OCI-LY1 (cell line): ENCODE results near the gene TRIP10.

Experiments
- H2AFZ ChIP-seq: fragments of 200-600 bp; sonication (generic), shearing (Covaris generic); 2 replicates; pipeline ENCODE4 v1.6.0; 2014; ENCODE audit warnings: antibody characterized with exemption, mild to moderate bottlenecking, low read length
- H3F3A ChIP-seq: fragments of 200-600 bp; sonication (generic), shearing (Covaris generic); 2 replicates; pipeline ENCODE4 v1.6.0; 2014; ENCODE audit warnings: mild to moderate bottlenecking, antibody characterized with exemption, low read length, moderate library complexity; ENCODE audit not compliant: insufficient read depth
- H3K27ac ChIP-seq: fragments of 200-600 bp; sonication (generic); 2 replicates; pipeline ENCODE4 v1.5.1; 2014; ENCODE audit warnings: low read length, mixed run types, mild to moderate bottlenecking, low read depth; ENCODE audit not compliant: poor library complexity, severe bottlenecking
- H3K27me3 ChIP-seq: fragments of 200-600 bp; sonication (generic); 2 replicates; pipeline ENCODE4 v1.6.0; 2014; ENCODE audit warnings: antibody characterized with exemption, mild to moderate bottlenecking, low read length, moderate library complexity; ENCODE audit not compliant: insufficient read depth
- H3K36me3 ChIP-seq: fragments of 200-600 bp; sonication (generic); 2 replicates; pipeline ENCODE4 v1.6.1; 2014; ENCODE audit warnings: mild to moderate bottlenecking, antibody characterized with exemption, low read length, moderate library complexity, mixed read lengths; ENCODE audit not compliant: insufficient read depth
- H3K4me1 ChIP-seq: fragments of 200-600 bp; sonication (generic); 2 replicates; pipeline ENCODE4 v1.5.1; 2014; ENCODE audit warnings: mild to moderate bottlenecking, low read length, moderate library complexity; ENCODE audit not compliant: insufficient read depth, severe bottlenecking
- H3K4me2 ChIP-seq: fragments of 200-600 bp; sonication (generic), shearing (Covaris generic); 2 replicates; pipeline ENCODE4 v1.6.1; 2014; ENCODE audit warnings: low read length
- H3K4me3 ChIP-seq: fragments of 200-600 bp; sonication (generic); 2 replicates; pipeline ENCODE4 v1.5.1; 2014; ENCODE audit warnings: low read length, low read depth, mild to moderate bottlenecking, mixed read lengths; ENCODE audit not compliant: poor library complexity, severe bottlenecking
- H3K79me2 ChIP-seq: fragments of 200-600 bp; shearing (Covaris generic); 2 replicates; pipeline ENCODE4 v1.6.1; 2016; ENCODE audit warnings: mixed run types, low read length, mixed read lengths; ENCODE audit not compliant: insufficient read depth
- H3K9ac ChIP-seq: fragments of 200-600 bp; sonication (generic), shearing (Covaris generic); 2 replicates; pipeline ENCODE4 v1.6.1; 2014; ENCODE audit warnings: mild to moderate bottlenecking, low read length, mixed read lengths
- H3K9me2 ChIP-seq: fragments of 200-600 bp; sonication (generic), shearing (Covaris generic); 2 replicates; pipeline ENCODE4 v1.6.1; 2014; ENCODE audit warnings: low read depth, mild to moderate bottlenecking, low read length, mixed read lengths
- H3K9me3 ChIP-seq: fragments of 200-600 bp; shearing (Covaris generic); 2 replicates; pipeline ENCODE4 v1.6.1; 2014; ENCODE audit warnings: low read length, mixed read lengths
- H4K20me1 ChIP-seq: fragments of 200-600 bp; sonication (generic), shearing (Covaris generic); 2 replicates; pipeline ENCODE4 v1.6.0; 2016; ENCODE audit warnings: mild to moderate bottlenecking, low read length; ENCODE audit not compliant: insufficient read depth
- EZH2 ChIP-seq: fragments of 200-600 bp; sonication (generic), shearing (Covaris generic); IDR thresholded peaks from 2 replicates; pipeline ENCODE4 v1.8.0; 2017; ENCODE audit warnings: borderline replicate concordance, mixed run types, mild to moderate bottlenecking, antibody characterized with exemption, low read length, moderate library complexity, mixed read lengths
- TF ChIP-seq, protein P1 (sequence below): fragments of 200-600 bp; sonication (generic), shearing (Covaris generic); IDR thresholded peaks from 2 replicates; pipeline ENCODE4 v1.5.1; 2017; ENCODE audit warnings: mild to moderate bottlenecking, antibody characterized with exemption, low read length, moderate library complexity, mixed read lengths

The TRIP10 gene

DNA sequence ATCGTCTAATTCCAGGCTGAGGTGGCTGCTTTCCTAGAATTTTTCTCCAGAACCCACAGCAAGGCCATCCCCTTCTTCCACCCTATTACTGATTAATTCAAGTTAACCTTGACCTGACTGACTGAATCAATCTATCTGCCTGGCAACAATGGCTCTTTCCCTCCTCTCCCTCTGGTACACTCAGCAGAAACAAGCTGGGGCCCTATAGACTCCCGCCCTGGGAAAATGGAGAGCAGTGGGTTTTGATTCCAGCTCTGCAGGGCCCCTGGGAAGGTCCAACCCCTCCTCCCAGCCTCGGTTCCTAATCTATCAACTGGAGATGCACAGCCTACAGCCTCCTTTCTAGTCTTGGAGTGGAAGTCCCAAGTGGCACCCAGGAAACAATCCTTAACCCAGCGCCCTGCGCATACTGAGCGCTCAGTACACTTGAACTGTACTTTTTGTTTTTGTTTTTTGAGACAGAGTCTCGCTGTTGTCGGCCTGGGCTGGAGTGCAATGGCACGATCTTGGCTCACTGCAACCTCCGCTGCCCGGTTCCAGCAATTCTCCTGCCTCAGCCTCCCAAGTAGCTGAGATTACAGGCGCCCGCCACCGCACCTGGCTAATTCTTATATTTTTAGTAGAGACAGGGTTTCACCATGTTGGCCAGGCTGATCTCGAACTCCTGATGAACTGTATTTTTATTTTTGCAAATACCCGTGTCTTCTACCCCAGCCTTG lies 13.8 kb upstream of the TRIP10 start:
- Histone ChIP-seq H3K4me2 (no peak overlapping the region), H3K9me2 (no peaks in the 10 kb centered on the region), H3K9ac (no peak overlapping the region)

DNA sequence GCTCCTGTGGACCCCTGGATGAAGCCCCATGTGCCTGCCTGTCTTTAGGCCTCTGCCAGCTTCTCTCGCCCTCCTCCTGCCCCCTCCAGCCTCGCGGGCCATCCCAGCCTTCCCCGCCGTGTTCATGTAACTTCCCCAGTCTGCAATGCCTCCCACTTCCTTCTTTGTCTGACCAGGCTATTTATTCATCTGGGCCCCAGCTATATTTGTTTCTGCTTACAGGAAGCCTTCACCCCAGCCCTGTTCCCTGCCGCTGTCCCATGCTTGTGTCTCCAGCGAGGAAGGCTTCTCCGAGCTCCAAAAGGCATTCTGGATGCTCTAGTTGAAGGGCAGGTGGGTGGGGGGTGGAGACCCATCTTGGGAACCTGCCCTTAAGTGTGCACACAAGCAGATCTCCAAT lies 11.1 kb upstream of the TRIP10 start:
- Histone ChIP-seq H4K20me1 (no peaks in the 10 kb centered on the region), H2AFZ (no peak overlapping the region), H3K9me3 (no peaks in the 10 kb centered on the region), H3K9ac (no peak overlapping the region), H3K4me2 (no peak overlapping the region), H3K27me3 (no peaks in the 10 kb centered on the region; the same call in 1 of the 2 replicates), H3K79me2 (no peaks in the 10 kb centered on the region), H3K27ac (no peak overlapping the region), H3F3A (no peaks in the 10 kb centered on the region), H3K36me3 (no peaks in the 10 kb centered on the region; the same call in 1 of the 2 replicates), H3K9me2 (no peaks in the 10 kb centered on the region), H3K4me1 (peaks cover 15% of the 10 kb centered on the region), H3K4me3 (no peak overlapping the region)
- TF ChIP-seq, protein P1, sequence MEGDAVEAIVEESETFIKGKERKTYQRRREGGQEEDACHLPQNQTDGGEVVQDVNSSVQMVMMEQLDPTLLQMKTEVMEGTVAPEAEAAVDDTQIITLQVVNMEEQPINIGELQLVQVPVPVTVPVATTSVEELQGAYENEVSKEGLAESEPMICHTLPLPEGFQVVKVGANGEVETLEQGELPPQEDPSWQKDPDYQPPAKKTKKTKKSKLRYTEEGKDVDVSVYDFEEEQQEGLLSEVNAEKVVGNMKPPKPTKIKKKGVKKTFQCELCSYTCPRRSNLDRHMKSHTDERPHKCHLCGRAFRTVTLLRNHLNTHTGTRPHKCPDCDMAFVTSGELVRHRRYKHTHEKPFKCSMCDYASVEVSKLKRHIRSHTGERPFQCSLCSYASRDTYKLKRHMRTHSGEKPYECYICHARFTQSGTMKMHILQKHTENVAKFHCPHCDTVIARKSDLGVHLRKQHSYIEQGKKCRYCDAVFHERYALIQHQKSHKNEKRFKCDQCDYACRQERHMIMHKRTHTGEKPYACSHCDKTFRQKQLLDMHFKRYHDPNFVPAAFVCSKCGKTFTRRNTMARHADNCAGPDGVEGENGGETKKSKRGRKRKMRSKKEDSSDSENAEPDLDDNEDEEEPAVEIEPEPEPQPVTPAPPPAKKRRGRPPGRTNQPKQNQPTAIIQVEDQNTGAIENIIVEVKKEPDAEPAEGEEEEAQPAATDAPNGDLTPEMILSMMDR = no peak
- no peak for TF ChIP-seq EZH2

More for the DNA sequence above, 13.8 kb upstream of the TRIP10 start:
- H3K4me1 ChIP-seq = peaks cover 35% of the 10 kb centered on the region
- H3K9me3 ChIP-seq = no peaks in the 10 kb centered on the region
- H3K79me2 ChIP-seq = no peaks in the 10 kb centered on the region
- H2AFZ ChIP-seq = no peak overlapping the region
- H3K27ac ChIP-seq = no peak overlapping the region
- H4K20me1 ChIP-seq = no peaks in the 10 kb centered on the region
- H3K27me3 ChIP-seq = no peaks in the 10 kb centered on the region; the same call in 1 of the 2 replicates
- H3K4me3 ChIP-seq = no peak overlapping the region
- no peak for TF ChIP-seq EZH2
- TF ChIP-seq, protein P1 = no peak
- no peaks in the 10 kb centered on the region for H3F3A ChIP-seq
- no peaks in the 10 kb centered on the region; the same call in 1 of the 2 replicates for H3K36me3 ChIP-seq

DNA sequence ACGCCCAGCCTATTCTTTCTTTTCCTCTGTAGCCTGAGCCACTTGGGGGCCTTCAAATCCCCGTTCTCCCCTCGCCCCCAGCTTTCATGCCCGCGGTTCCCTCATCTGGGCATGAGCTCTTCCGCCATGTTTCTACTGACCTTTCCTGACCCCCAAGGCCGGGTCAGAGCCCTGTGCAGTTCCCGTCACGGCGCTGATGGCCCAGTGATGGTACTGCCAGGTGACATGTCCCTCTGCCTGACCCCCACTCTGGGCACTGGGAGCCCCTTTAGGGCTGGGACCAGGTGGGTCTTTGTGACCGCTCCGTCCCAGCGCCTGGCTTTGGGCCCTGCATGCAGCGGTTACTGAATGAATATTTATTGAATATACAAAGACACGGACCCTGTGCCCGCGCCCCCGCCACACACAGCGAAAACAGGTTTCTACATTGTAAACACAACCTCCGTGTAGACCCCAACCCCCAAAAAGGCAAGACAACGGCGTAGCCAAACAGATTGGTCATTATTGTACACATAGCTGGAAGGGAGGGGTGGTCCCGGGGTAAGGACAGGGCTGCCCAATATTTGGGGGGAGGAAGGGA lies 9.8 kb upstream of the TRIP10 start:
- Histone ChIP-seq H3K27ac (no peak overlapping the region), H3K79me2 (no peaks in the 10 kb centered on the region), H4K20me1 (no peaks in the 10 kb centered on the region), H2AFZ (no peak overlapping the region), H3K4me2 (no peak overlapping the region), H3K4me3 (no peak overlapping the region), H3K9me2 (no peaks in the 10 kb centered on the region), H3K27me3 (no peaks in the 10 kb centered on the region; the same call in 1 of the 2 replicates), H3K9ac (no peak overlapping the region), H3K4me1 (peaks cover 15% of the 10 kb centered on the region), H3F3A (no peaks in the 10 kb centered on the region), H3K9me3 (no peaks in the 10 kb centered on the region), H3K36me3 (no peaks in the 10 kb centered on the region; the same call in 1 of the 2 replicates)
- TF ChIP-seq, protein P1 = no peak
- TF ChIP-seq EZH2 = no peak
